HG03354 (cell line): ENCODE results near the gene UCN3.
A peak's percentile ranks its signal among the peaks of the same experiment; 100 is the strongest.
"Not testable (repeated sequence)": the region's sequence is repeated elsewhere in the genome, so short reads cannot be mapped to it uniquely, and the experiment has no call there.

Experiments used
- ATAC-seq: cut with Tn5 transposase; IDR thresholded peaks from one replicate; pipeline ENCODE4 v1.9.1; 2021; ENCODE audit warnings: mild to moderate bottlenecking; ENCODE audit not compliant: unreplicated experiment, poor library complexity, severe bottlenecking

The UCN3 gene

GRCh38 chr10:5402798-5403197 lies 38.0 kb downstream of the UCN3 start:
- no peak for ATAC-seq

GRCh38 chr10:5404208-5405041 lies 39.7 kb downstream of the UCN3 start, which contains the start of gene TUBAL3:
Gene TUBAL3, minus strand, starts transcription at chr10:5404828. Its CDS starts 36 bp downstream, at chr10:5404792.
- ATAC-seq: no peak

- ATAC-seq: no peak
Observed at GRCh38 chr10:5406918-5407317, 42.2 kb downstream of the UCN3 start.

GRCh38 chr10:5410787-5411186 lies 46.0 kb downstream of the UCN3 start:
- not testable (repeated sequence) for ATAC-seq

- ATAC-seq: peak; percentile 14
Observed at GRCh38 chr10:5411941-5412276, 47.1 kb downstream of the UCN3 start.

GRCh38 chr10:5412277-5412941 lies 47.6 kb downstream of the UCN3 start, which contains the start of gene NET1:
Gene NET1, plus strand, starts transcription at chr10:5412557. Its CDS starts 136 bp downstream, at chr10:5412693.
- peak; percentile 98 for ATAC-seq

GRCh38 chr10:5413012-5413938 lies 48.5 kb downstream of the UCN3 start:
- ATAC-seq: no peak

- ATAC-seq: no peak
Observed at GRCh38 chr10:5416981-5417380, 52.2 kb downstream of the UCN3 start.

GRCh38 chr10:5418584-5418983 lies 53.8 kb downstream of the UCN3 start:
- no peak for ATAC-seq

GRCh38 chr10:5419466-5420094 lies 54.8 kb downstream of the UCN3 start:
- ATAC-seq: no peak

- ATAC-seq: no peak
Observed at GRCh38 chr10:5423771-5424170, 59.0 kb downstream of the UCN3 start.
